HT-29 (cell line): ENCODE results near the gene DNMT3L. TPM values are rescaled to one million over a fixed set of nuclear protein-coding genes. Genes with fewer than 3 reads are reported as not detected.
"Not testable (repeated sequence)": the region's sequence is repeated elsewhere in the genome, so short reads cannot be mapped to it uniquely, and the experiment has no call there.

Experiments
- DNase-seq: peaks from one replicate; pipeline ENCODE4 v3.0.0-alpha.2; 2015; ENCODE audit warnings: low spot score
- total RNA-seq: library from RNA; depleted of rRNA; stranded (reverse); fragments of >200 nt; shearing (Covaris generic); gene quantifications from 2 replicates; pipeline ENCODE4 v1.2.3, GENCODE V29; 2014

Gene DNMT3L
- total RNA-seq, 1 experiment from 2014 or later = not detected

- DNase-seq = not testable (repeated sequence)
Measured at GRCh38 chr21:44249204-44250037, 12.3 kb downstream of the DNMT3L start.

- not testable (repeated sequence) for DNase-seq
Measured at GRCh38 chr21:44247904-44248303, 13.8 kb downstream of the DNMT3L start.

DNA sequence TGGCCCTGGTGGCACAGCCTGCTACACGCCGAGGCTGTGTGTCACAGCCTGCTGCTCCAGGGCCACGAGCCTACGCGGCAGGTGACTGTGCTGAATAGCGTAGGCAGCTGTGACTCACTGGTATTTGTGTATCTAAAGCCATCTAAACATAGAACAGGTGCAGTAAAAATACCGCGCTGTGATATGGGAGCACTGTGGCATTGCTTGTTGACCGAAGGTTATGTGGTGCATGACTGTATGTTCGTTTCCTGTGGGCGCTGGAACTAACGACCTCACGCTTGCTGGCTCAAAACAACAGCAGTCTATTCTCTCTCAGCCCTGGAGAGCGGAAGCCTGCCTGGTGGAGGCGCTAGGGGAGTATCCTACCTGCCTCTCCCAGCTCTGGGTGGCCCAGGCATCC is 17.7 kb downstream of the DNMT3L start:
- not testable (repeated sequence) for DNase-seq

- not testable (repeated sequence) for DNase-seq
Measured at GRCh38 chr21:44241281-44241680, 20.4 kb downstream of the DNMT3L start.

GRCh38 chr21:44240842-44241241 is 20.9 kb downstream of the DNMT3L start, which contains the start of gene ICOSLG:
Gene ICOSLG, minus strand, starts transcription at chr21:44240943. Its CDS starts 126 bp downstream, at chr21:44240817.
- DNase-seq = not testable (repeated sequence)

- DNase-seq = not testable (repeated sequence)
Measured at GRCh38 chr21:44240353-44240752, 21.3 kb downstream of the DNMT3L start.

DNA sequence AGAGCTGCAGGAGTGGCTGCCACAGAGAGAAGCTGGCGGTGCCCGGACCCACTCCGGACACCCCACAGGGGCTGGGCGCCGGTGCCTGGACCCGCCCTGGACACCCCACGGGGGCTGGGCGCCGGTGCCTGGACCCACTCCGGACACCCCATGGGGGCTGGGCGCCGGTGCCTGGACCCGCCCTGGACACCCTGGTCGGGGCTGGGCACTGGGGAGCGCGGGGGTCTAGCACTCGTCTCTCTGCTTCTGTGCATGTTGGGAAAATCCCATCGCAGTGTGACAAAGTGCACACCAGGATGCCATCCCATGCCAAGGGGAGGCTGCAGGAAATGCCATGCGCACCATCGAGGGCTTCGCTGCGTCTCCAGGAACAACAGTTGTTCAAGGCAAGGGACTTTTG is 32.1 kb downstream of the DNMT3L start:
- not testable (repeated sequence) for DNase-seq

DNA sequence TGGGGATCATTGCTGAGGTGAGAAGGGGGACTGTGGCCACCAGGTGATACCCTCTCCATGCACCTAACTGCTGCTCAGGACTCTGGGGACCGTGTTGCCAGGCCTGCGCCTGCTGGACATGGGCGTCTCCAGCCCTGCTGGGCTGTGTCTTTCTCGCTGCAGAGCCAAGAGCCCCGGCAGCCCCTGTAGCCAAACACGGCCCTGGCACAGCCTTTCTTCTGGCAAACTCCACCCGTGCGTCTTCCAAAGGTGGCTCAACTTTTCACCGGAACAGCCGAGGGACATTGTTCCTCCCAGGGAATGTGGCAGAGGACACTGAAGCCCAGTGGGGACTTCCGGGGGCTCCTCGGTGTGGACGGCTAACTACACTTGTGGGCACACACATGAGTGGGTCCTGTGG is 33.6 kb downstream of the DNMT3L start:
- not testable (repeated sequence) for DNase-seq

GRCh38 chr21:44227614-44228013 is 34.1 kb downstream of the DNMT3L start:
- DNase-seq = not testable (repeated sequence)

GRCh38 chr21:44225605-44226004 is 36.1 kb downstream of the DNMT3L start:
- not testable (repeated sequence) for DNase-seq

GRCh38 chr21:44223334-44223733 is 38.4 kb downstream of the DNMT3L start:
- DNase-seq = not testable (repeated sequence)

- not testable (repeated sequence) for DNase-seq
Measured at GRCh38 chr21:44220674-44221073, 41.0 kb downstream of the DNMT3L start.

DNA sequence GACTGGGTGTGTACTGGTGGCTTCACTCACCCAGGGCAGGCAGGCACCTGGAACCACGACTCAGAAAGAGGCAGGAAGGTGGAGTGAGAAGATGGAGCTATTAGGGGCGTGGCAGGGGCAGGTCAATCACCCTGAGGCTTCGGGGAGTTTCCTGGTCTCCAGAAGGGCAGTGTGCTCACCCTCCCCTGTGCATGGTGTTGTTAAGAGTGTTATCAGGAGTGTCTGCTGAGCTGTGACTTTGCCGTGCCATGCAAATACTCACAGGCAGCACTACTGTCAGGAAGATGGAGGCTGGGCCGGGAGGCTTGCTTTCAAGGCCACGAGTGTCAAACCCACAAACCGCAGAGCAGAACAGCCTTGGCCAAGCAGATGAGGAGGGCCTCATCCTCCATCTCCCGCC is 43.2 kb downstream of the DNMT3L start:
- not testable (repeated sequence) for DNase-seq

DNA sequence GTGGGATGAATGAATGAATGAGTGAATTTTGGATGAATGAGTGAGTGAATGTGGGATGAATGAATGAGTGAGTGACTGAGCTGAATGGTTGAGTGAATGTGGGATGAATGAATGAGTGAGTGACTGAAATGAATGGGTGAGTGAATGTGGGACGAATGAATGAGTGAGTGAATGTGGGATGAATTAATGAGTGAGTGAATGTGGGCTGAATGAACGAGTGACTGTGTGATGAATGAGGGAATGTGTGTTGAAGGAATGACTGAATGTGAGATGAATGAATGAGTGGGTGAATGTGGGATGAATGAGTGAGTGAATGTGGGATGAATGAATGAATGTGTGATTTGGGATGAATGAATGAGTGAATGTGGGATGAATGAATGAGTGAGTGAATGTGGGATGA is 49.7 kb downstream of the DNMT3L start:
- not testable (repeated sequence) for DNase-seq

- DNase-seq = not testable (repeated sequence)
Measured at GRCh38 chr21:44211574-44211973, 50.1 kb downstream of the DNMT3L start.

DNA sequence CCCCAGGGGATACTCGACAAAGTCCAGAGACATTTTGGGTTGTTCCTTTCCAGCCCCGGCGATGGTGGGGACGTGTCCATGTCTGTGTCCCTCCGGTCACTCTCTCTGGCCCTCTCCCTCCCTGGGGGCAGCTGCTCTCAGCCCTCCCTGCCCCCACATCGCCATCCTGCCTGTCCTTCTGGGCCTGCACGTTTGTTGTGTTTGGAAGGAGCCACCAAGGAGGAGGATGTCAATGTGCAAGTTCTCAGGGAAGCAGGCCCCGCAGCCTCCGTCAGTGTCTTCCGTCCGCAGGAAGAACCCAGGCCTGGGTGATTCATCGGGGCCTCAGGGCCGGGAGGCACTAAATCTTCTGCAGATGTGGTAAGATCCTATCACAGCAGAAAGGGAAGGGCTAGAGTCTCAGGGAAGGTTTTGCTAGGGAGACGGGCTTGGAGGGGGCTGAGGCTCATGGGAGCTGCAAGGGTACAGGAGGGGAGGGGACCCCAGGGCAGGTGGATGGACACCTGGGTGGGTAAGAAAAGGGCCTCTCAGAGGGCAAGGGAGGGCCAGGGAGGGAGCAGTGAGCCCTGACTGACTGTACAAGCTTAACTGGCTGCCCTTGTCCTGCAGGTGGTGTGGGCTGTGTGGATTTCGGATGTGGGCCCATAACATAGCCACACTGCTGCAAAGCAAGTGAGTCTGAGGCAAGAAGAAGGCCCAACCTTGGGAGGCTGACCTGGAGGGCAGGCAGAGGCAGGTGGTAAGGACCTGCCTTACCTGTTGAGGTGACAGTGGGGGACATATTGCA is 53.6 kb downstream of the DNMT3L start:
- DNase-seq = not testable (repeated sequence)

- not testable (repeated sequence) for DNase-seq
Measured at GRCh38 chr21:44206698-44207676, 54.7 kb downstream of the DNMT3L start.

GRCh38 chr21:44206187-44206586 is 55.5 kb downstream of the DNMT3L start:
- DNase-seq = not testable (repeated sequence)

- not testable (repeated sequence) for DNase-seq
Measured at GRCh38 chr21:44202590-44203299, 59.0 kb downstream of the DNMT3L start.

GRCh38 chr21:44199997-44200396 is 61.7 kb downstream of the DNMT3L start:
- DNase-seq = not testable (repeated sequence)
